Prostate gland (tissue), 2 donors: ENCODE results near the gene CNPPD1.

Source experiments
- CTCF ChIP-seq, 4 experiments: fragments of 200-600 bp in 2 of 4; fragments of 450-650 bp in 2 of 4; sonication (generic) in 2 of 4; IDR thresholded peaks; 1 replicate in 3 of 4; 2 replicates in 1 of 4; pipeline ENCODE4 v1.5.1; 2016 to 2019; ENCODE audit warnings: antibody characterized with exemption in 4 of 4, mild to moderate bottlenecking in 2 of 4, moderate library complexity in 2 of 4
- POLR2A ChIP-seq: fragments of 450-650 bp; IDR thresholded peaks from one replicate; pipeline ENCODE4 v1.6.1; 2016; ENCODE audit warnings: antibody characterized with exemption, mild to moderate bottlenecking
- POLR2AphosphoS5 ChIP-seq: sonication (generic); formaldehyde crosslinking; IDR thresholded peaks from one replicate; pipeline ENCODE4 v1.6.1; 2017; ENCODE audit warnings: antibody characterized with exemption

- TF ChIP-seq CTCF (IDR thresholded peaks at IDR 0.05) (no peak), POLR2A (no peak), POLR2AphosphoS5 (peak; percentile 69)
Observed at GRCh38 chr2:219122202-219122980, 54.3 kb downstream of the CNPPD1 start.
